Activated CD8-positive, alpha-beta memory T cell treated with anti-CD3 and anti-CD28 coated beads, Interleukin-2, amount 50 U/mL, for 1 hour (primary cell): ENCODE measurements around the gene UGCG.
"Not testable (repeated sequence)": the region's sequence is repeated elsewhere in the genome, so short reads cannot be mapped to it uniquely, and the experiment has no call there.

Experiments
- DNase-seq: peaks from one replicate; pipeline ENCODE4 v3.0.0-alpha.2; 2020; ENCODE audit errors: extremely low read depth

The UGCG gene

DNA sequence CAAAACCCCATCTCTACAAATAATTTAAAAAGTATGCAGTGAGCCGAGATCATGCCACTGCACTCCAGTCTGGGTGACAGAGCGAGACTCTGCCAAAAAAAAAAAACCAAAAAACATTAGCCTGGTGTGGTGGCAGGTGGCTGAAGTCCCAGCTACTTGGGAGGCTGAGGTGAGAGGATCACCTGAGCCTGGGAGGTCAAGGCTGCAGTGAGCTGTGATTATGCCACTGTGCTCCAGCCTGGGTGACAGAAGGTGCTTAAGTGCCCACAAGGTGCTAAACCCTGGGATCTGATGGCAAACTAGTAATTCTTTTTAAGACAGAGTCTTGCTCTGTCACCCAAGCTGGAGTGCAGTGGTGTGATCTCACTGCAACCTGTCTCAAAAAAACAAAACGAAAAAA is 5.7 kb upstream of the UGCG start:
- not testable (repeated sequence) for DNase-seq

- DNase-seq = no peak
These were observed 4.6 kb upstream of the UGCG start for GRCh38 chr9:111891910-111892499.

- peak; percentile 4 for DNase-seq
These were observed 457 bp downstream of the UGCG start for GRCh38 chr9:111896942-111897600.

- no peak for DNase-seq
These were observed 1.1 kb downstream of the UGCG start for GRCh38 chr9:111897601-111898137.

- no peak for DNase-seq
These were observed 1.9 kb downstream of the UGCG start for GRCh38 chr9:111898331-111899096.

- DNase-seq = no peak
These were observed 3.7 kb downstream of the UGCG start for GRCh38 chr9:111900151-111900857.

- no peak for DNase-seq
These were observed 4.4 kb downstream of the UGCG start for GRCh38 chr9:111900858-111901612.

GRCh38 chr9:111902391-111903139 is 6.0 kb downstream of the UGCG start:
- DNase-seq = no peak

DNA sequence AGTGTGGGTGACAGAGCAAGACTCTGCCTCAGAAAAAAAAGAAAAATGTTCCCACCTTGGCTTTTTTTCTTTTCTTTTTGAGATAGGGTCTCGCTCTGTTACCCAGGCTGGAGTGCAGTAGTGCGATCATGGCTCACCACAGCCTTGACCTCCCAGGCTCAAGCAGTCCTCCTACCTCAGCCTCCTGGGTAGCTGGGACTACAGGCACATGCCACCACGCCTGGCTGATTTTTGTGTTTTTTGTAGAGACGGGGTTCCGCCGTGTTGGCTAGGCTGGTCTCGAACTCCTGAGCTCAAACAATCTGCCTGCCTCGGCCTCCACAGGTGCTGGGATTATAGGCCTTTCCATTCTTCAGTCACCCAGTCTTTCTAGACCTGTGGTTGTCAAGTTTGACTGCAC is 6.9 kb downstream of the UGCG start:
- DNase-seq = not testable (repeated sequence)

DNA sequence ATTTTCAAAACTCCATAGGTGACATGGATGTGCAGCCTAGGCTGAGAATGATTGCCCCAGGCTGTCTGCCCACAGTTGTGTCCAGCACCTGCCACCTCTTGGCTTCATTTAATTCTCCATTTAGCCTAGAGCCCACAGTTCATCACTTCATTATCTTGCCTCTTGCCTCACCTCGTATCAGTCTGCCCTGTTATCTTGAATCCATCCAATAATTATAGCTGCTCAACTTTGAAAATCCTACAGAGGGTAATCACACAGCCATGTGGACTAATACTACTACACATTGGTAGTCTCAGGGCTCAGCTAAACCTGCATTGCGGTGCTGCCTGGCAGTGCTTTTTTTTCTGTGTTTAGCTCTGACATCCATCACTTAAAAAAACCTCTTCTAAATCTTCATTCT is 7.4 kb downstream of the UGCG start:
- DNase-seq = no peak

DNA sequence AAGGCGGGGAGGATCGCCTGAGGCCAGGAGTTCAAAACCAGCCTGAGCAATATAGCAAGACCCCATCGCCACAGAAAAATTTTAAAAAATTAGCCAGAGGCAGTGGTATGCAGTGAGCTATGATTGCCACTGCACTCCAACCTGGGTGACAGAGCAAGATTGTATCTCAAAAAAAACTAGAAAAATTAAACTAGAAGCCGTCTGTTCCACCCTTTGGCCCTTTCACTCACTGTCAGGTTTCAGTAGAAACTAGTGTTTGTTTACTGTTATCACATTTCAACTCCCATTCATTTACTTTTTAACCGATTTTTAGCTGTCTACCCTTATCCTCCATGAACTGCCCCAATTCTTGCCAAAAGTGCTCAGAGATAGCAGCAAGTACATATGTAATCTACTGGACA is 8.3 kb downstream of the UGCG start:
- DNase-seq = no peak

GRCh38 chr9:111907147-111907546 is 10.5 kb downstream of the UGCG start:
- no peak for DNase-seq

DNA sequence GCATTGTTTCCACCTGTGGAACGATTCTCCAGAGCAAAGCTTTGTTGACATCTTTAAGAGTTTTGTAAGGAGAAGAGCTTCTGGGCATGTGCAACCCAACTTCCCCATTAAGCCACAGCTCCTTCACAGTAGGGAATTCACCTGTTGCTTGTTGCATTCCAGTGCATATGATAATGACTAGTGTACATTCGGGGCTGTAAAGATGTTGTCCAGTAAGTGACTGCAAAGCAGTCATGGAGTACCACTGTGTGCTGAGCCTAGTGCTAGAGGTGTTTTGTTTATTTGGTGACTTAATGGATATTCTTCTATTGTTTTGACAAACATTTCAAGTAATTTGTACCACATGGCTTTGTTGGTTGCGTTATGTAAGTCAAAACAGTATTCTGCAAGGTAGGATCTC is 12.8 kb downstream of the UGCG start:
- DNase-seq = no peak

- DNase-seq = no peak
These were observed 13.8 kb downstream of the UGCG start for GRCh38 chr9:111910428-111910827.

GRCh38 chr9:111913159-111913558 is 16.5 kb downstream of the UGCG start:
- no peak for DNase-seq

GRCh38 chr9:111914749-111915424 is 18.3 kb downstream of the UGCG start:
- DNase-seq = no peak

GRCh38 chr9:111915425-111915758 is 18.8 kb downstream of the UGCG start:
- DNase-seq = no peak

DNA sequence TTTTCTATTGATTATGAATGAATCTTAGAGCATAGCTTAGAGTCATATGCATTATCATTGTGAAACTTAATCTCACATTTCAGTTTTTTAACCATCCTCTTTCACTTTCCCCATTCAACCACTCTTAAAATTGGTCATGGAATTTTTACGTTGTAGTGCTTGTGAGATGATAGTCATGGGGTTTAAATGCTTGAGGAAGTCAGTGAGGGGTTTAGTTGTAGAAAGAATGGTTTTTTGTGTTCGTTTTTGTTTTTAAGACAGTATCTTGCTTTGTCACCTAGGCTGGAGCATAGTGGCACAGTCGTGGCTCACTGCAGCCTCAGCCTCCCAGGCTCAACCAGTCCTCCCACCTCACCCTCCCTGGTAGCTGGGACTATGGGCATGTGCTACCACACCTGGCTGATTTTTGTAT is 19.6 kb downstream of the UGCG start:
- DNase-seq = no peak

DNA sequence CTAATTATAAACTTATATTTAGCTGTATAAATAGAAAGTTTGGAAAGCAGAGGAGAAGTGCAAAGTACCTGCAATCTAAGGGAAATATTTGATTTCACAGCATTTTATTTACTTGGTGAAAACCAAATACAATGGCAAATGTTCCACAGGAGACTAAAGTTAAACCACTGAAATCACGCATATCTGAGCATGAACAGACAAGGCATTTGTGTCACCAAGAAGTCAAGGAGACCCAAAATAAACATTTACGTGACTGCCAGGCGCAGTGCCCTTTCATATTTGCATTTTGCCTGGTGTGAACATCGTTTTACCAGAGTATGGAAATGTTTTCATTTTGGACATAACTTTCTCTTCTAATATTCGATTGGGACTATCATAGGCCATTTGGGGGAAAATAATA is 20.6 kb downstream of the UGCG start:
- no peak for DNase-seq

DNA sequence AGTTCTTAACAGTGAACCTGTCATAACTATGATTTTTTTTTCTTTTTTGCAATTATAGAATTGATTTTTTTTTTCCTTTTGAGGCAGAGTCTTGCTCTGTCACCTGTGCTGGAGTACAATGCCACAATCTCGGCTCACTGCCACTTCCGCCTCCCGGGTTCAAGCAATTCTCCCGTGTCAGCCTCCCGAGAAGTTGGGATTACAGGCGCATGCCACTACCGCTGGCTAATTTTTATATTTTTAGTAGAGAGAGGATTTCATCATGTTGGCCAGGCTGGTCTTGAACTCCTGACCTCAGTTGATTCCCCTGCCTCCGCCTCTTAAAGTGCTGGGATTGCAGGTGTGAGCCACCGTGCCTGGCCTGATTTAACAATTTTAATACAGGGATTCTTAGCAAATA is 21.4 kb downstream of the UGCG start:
- no peak for DNase-seq
